ENCODE measurements around the gene SFPQ.

DNA sequence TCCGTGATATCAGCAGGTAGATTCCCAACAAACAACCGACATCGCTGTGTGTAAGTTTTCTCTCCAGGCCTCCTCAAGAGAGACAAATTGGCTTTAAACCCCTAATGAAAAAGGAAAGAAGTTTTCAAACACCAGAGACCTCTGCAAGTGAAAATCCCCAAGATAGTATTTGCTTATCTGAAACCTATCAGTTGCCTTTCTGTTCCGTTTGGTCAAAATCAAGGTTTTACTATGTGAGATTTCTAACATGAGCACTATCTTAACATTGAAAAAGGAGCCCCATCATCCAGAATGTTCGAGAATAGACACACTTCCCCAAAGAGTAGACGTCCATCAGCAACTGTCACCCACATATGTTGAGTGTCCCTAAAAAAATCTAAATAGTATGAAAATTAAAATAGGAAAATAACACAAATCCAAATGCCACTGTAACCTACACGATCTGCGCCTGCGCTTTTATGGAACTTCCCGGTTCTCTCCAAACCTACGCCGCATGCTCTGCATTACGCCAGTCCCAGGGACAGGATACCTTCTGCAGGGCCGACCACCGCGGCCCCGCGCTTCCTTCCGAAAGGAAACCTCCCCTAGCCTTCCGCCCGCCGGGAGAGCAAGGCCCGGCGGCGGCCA is 1.4 kb downstream of the SFPQ start:
- TF ChIP-seq, protein P1, sequence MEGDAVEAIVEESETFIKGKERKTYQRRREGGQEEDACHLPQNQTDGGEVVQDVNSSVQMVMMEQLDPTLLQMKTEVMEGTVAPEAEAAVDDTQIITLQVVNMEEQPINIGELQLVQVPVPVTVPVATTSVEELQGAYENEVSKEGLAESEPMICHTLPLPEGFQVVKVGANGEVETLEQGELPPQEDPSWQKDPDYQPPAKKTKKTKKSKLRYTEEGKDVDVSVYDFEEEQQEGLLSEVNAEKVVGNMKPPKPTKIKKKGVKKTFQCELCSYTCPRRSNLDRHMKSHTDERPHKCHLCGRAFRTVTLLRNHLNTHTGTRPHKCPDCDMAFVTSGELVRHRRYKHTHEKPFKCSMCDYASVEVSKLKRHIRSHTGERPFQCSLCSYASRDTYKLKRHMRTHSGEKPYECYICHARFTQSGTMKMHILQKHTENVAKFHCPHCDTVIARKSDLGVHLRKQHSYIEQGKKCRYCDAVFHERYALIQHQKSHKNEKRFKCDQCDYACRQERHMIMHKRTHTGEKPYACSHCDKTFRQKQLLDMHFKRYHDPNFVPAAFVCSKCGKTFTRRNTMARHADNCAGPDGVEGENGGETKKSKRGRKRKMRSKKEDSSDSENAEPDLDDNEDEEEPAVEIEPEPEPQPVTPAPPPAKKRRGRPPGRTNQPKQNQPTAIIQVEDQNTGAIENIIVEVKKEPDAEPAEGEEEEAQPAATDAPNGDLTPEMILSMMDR (IDR thresholded peaks at IDR 0.05) = no peak
- no peak for TF ChIP-seq POLR2A (IDR thresholded peaks at IDR 0.05)
